A549 treated with AZD2906 at 1 μM for 4 hours (cell line): ENCODE results near the gene CDC42EP4. TPM values are rescaled to one million over a fixed set of nuclear protein-coding genes. Genes with fewer than 3 reads are reported as not detected.

Experiments
- total RNA-seq: library from RNA; stranded (reverse); fragments of 200-300 nt; extraction: Qiagen RNA extraction; gene quantifications from 5 replicates; pipeline ENCODE4 v1.2.3, GENCODE V29; 2022

CDC42EP4 gene
- 60.1 to 66.0 TPM (median 61.3 TPM) in 5 replicates for total RNA-seq

DNA sequence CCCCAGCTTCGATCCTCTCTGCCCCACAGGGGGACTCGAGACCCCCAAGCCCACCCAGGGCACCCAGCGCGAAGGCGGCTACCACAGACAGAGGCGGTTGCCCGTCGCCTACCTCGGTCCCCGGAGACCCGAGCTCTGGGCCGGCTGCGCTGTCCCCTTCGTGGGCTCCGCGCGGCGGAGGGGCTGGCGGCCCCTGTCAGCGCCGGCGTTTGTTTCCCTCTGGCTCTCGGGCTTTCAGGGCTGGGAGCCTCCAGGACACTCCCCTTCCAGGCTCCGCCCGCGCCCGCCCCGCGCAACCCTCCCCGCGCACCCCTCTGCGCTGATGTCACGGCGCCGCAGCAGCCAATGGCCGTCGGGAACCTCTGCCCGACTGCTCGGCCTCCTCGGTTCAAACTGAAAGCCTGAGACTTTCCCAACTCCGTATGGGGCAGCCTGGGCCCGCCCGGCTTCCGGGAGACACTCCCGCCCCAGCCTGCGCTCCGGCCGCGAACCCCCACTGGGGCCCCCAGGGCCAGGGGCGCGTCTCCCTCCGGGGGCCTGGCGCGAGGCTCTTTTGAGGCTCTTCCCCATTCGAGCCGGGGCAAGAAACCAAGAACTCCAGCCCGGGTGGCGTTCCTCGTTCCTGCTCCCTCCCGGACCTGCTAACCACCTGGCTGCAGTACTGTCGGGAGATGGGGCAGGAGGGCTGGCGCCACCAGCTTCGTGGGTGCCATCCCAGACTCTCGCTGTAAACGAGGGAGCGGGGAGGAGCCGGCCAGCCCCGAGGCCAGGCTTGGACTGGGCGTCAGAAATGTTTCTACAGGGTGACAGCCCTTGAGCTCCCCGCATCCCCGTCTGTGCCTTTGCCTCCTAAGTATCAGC, at the start of gene CDC42EP4:
Gene CDC42EP4, minus strand, starts transcription at position 221 of the 861 bp plus-strand sequence. CDS start 25,501 bp downstream, outside the sequence.

DNA sequence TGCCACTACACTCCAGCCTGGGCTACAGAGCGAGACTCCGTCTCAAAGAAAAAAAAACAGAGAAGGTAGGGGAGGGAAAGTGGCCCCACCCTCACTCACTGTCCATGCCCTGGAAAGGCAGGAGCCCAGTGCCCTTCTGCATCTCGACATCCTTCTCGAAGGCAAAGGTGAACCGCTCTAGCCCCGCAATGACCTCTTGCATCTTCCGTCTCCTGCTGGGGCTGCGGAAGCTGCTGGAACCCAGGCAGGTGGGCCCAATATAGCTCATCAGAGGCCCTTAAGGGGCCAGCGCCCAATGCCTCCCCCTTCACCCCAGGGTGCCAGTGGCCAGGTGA, 50.2 kb downstream of the CDC42EP4 start, which contains the start of gene CPSF4L:
Gene CPSF4L, minus strand, starts transcription at position 264 of the 335 bp plus-strand sequence. Its CDS starts 62 bp downstream, at position 202.

Other genes starting within 250 kb of the CDC42EP4 start
- gene SLC39A11, start 219.3 kb downstream of the CDC42EP4 start, total RNA-seq: 16.0 to 18.2 TPM (median 17.0 TPM) in 5 replicates
- gene SSTR2, start 147.0 kb downstream of the CDC42EP4 start, total RNA-seq: 0.05 to 0.10 TPM (median 0.07 TPM) in 5 replicates
- gene COG1, start 118.9 kb downstream of the CDC42EP4 start, total RNA-seq: 19.0 to 22.7 TPM (median 21.3 TPM) in 5 replicates
- gene CPSF4L, start 50.1 kb downstream of the CDC42EP4 start, total RNA-seq: not detected in 5 replicates